WTC11 (cell line): ENCODE measurements around the gene PSMG4. TPM values are rescaled to one million over a fixed set of nuclear protein-coding genes. Genes with fewer than 3 reads are reported as not detected.

Experiments used
- ATF1 ChIP-seq: sonication (generic); formaldehyde crosslinking; IDR thresholded peaks from 2 replicates; pipeline ENCODE4 v1.8.1; 2023; ENCODE audit warnings: mild to moderate bottlenecking, moderate library complexity, missing genetic modification reagents
- ETV6 ChIP-seq: sonication (generic); formaldehyde crosslinking; IDR thresholded peaks from 2 replicates; pipeline ENCODE4 v1.8.1; 2022; ENCODE audit warnings: mild to moderate bottlenecking, missing genetic modification reagents
- GRHL2 ChIP-seq: fragments of 250-450 bp; sonication (Bioruptor Pico); IDR thresholded peaks from 2 replicates; pipeline ENCODE4 v1.8.0; 2022; ENCODE audit warnings: mild to moderate bottlenecking, moderate library complexity; ENCODE audit not compliant: insufficient replicate concordance, severe bottlenecking
- MYBL2 ChIP-seq: sonication (generic); formaldehyde crosslinking; IDR thresholded peaks from 2 replicates; pipeline ENCODE4 v1.8.1; 2023; ENCODE audit warnings: mild to moderate bottlenecking, moderate library complexity, missing genetic modification reagents
- PRRX2 ChIP-seq: fragments of 250-450 bp; sonication (Bioruptor Pico); IDR thresholded peaks from 2 replicates; pipeline ENCODE4 v1.8.0; 2021; ENCODE audit warnings: mild to moderate bottlenecking
- SOX15 ChIP-seq: fragments of 250-450 bp; sonication (Bioruptor Pico); IDR thresholded peaks from 2 replicates; pipeline ENCODE4 v1.9.0; 2021; ENCODE audit warnings: mild to moderate bottlenecking
- TCF7 ChIP-seq: sonication (generic); formaldehyde crosslinking; IDR thresholded peaks from 2 replicates; pipeline ENCODE4 v1.8.0; 2022; ENCODE audit warnings: mild to moderate bottlenecking, low read depth, missing genetic modification reagents, moderate library complexity
- ZBTB21 ChIP-seq: sonication (generic); formaldehyde crosslinking; IDR thresholded peaks from 2 replicates; pipeline ENCODE4 v1.8.1; 2023; ENCODE audit warnings: mild to moderate bottlenecking, missing genetic modification reagents, borderline replicate concordance
- ZNF219 ChIP-seq: sonication (generic); formaldehyde crosslinking; IDR thresholded peaks from 2 replicates; pipeline ENCODE4 v1.8.0; 2023; ENCODE audit warnings: missing genetic modification reagents, mild to moderate bottlenecking, borderline replicate concordance
- ZNF263 ChIP-seq: sonication (generic); formaldehyde crosslinking; IDR thresholded peaks from 2 replicates; pipeline ENCODE4 v1.8.1; 2022; ENCODE audit warnings: low read depth, mild to moderate bottlenecking, moderate library complexity, missing genetic modification reagents
- ZNF396 ChIP-seq: fragments of 250-450 bp; sonication (Bioruptor Pico); IDR thresholded peaks from 2 replicates; pipeline ENCODE4 v1.8.0; 2021; ENCODE audit warnings: mild to moderate bottlenecking, moderate library complexity, borderline replicate concordance
- total RNA-seq: library from RNA; stranded (reverse); gene quantifications from 3 replicates; pipeline ENCODE4 v1.2.3, GENCODE V29; 2021
- TF ChIP-seq, protein P1 (sequence below): sonication (generic); formaldehyde crosslinking; IDR thresholded peaks from 2 replicates; pipeline ENCODE4 v1.8.1; 2023; ENCODE audit warnings: mild to moderate bottlenecking, missing genetic modification reagents, moderate library complexity
- TF ChIP-seq, protein P2 (sequence below): sonication (generic); formaldehyde crosslinking; IDR thresholded peaks from 2 replicates; pipeline ENCODE4 v1.8.1; 2022; ENCODE audit warnings: low read depth, missing genetic modification reagents, borderline replicate concordance
- TF ChIP-seq, protein P3 (sequence below): sonication (generic); formaldehyde crosslinking; IDR thresholded peaks from 2 replicates; pipeline ENCODE4 v1.8.1; 2022; ENCODE audit warnings: low read depth, mild to moderate bottlenecking, moderate library complexity, missing genetic modification reagents, borderline replicate concordance
- TF ChIP-seq, protein P4 (sequence below): sonication (generic); formaldehyde crosslinking; IDR thresholded peaks from 2 replicates; pipeline ENCODE4 v1.8.0; 2023; ENCODE audit warnings: missing genetic modification reagents, mild to moderate bottlenecking, borderline replicate concordance
- TF ChIP-seq, protein P5 (sequence below): sonication (generic); formaldehyde crosslinking; IDR thresholded peaks from 2 replicates; pipeline ENCODE4 v1.8.1; 2023; ENCODE audit warnings: mild to moderate bottlenecking, missing genetic modification reagents
- TF ChIP-seq, protein P6 (sequence below): sonication (generic); formaldehyde crosslinking; conservative IDR thresholded peaks from 2 replicates; pipeline ENCODE4 v1.8.1; 2022; ENCODE audit warnings: mild to moderate bottlenecking, missing genetic modification reagents
- TF ChIP-seq, protein P7 (sequence below): sonication (generic); formaldehyde crosslinking; IDR thresholded peaks from 2 replicates; pipeline ENCODE4 v1.8.0; 2022; ENCODE audit warnings: missing genetic modification reagents
- TF ChIP-seq, protein P8 (sequence below): sonication (generic); formaldehyde crosslinking; IDR thresholded peaks from 2 replicates; pipeline ENCODE4 v1.8.0; 2022; ENCODE audit warnings: mild to moderate bottlenecking, missing genetic modification reagents
- TF ChIP-seq, protein P9 (sequence below): sonication (generic); formaldehyde crosslinking; IDR thresholded peaks from 2 replicates; pipeline ENCODE4 v1.8.0; 2022; ENCODE audit warnings: mild to moderate bottlenecking, missing genetic modification reagents

The PSMG4 gene
- total RNA-seq, 1 experiment from 2014 or later: 38.2 TPM

DNA sequence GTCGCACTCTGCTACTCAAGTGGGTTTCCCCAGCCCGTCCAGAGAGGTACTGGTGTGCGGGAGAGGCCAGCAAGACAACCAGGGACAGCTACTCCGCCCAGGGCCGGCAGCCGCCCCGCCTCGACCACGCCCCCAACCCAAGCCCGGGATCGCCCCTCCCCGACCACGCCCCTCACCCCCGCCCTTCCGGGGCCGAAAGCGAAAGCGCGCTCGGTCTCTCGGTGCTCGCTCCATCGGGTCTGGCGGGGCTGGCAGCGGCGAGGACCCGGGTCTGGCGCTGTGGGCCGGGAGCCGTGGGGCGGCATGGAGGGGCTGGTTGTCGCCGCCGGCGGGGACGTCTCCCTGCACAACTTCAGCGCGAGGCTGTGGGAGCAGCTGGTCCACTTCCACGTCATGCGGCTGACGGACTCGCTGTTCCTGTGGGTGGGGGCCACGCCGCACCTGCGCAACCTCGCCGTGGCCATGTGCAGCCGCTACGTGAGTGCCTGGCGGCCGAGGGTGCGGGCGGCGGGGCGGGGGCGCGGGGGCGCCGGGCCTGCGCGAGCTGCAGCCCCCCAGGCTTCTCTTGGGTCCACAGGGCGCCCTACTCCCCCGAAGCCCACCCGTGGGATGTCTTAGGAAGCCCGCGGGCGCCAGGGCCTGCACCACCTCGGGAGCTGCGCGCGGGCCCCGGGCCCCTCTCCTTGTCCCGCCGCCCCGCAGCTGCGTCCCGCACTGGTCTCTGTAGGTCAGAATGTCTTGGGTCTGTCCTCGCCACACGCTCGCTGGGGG lies at the start of gene PSMG4 (continued):
- no peak for TF ChIP-seq GRHL2 (CRISPR knock-in tag)
- peak; percentile 81; the same call in 1 of the 2 replicates for TF ChIP-seq ETV6
- TF ChIP-seq, protein P1, sequence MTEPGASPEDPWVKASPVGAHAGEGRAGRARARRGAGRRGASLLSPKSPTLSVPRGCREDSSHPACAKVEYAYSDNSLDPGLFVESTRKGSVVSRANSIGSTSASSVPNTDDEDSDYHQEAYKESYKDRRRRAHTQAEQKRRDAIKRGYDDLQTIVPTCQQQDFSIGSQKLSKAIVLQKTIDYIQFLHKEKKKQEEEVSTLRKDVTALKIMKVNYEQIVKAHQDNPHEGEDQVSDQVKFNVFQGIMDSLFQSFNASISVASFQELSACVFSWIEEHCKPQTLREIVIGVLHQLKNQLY (CRISPR knock-in tag): no peak
- TF ChIP-seq TCF7 (CRISPR knock-in tag): no peak
- TF ChIP-seq, protein P2, sequence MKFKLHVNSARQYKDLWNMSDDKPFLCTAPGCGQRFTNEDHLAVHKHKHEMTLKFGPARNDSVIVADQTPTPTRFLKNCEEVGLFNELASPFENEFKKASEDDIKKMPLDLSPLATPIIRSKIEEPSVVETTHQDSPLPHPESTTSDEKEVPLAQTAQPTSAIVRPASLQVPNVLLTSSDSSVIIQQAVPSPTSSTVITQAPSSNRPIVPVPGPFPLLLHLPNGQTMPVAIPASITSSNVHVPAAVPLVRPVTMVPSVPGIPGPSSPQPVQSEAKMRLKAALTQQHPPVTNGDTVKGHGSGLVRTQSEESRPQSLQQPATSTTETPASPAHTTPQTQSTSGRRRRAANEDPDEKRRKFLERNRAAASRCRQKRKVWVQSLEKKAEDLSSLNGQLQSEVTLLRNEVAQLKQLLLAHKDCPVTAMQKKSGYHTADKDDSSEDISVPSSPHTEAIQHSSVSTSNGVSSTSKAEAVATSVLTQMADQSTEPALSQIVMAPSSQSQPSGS (CRISPR knock-in tag): no peak
- TF ChIP-seq, protein P3, sequence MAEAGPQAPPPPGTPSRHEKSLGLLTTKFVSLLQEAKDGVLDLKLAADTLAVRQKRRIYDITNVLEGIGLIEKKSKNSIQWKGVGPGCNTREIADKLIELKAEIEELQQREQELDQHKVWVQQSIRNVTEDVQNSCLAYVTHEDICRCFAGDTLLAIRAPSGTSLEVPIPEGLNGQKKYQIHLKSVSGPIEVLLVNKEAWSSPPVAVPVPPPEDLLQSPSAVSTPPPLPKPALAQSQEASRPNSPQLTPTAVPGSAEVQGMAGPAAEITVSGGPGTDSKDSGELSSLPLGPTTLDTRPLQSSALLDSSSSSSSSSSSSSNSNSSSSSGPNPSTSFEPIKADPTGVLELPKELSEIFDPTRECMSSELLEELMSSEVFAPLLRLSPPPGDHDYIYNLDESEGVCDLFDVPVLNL (CRISPR knock-in tag): no peak; the same call in 1 of the 2 replicates
- no peak for TF ChIP-seq ZNF219
- TF ChIP-seq ZNF263 (CRISPR knock-in tag): no peak
- TF ChIP-seq ZBTB21 (CRISPR knock-in tag): peak; percentile 71; the same call in 1 of the 2 replicates
- TF ChIP-seq, protein P4, sequence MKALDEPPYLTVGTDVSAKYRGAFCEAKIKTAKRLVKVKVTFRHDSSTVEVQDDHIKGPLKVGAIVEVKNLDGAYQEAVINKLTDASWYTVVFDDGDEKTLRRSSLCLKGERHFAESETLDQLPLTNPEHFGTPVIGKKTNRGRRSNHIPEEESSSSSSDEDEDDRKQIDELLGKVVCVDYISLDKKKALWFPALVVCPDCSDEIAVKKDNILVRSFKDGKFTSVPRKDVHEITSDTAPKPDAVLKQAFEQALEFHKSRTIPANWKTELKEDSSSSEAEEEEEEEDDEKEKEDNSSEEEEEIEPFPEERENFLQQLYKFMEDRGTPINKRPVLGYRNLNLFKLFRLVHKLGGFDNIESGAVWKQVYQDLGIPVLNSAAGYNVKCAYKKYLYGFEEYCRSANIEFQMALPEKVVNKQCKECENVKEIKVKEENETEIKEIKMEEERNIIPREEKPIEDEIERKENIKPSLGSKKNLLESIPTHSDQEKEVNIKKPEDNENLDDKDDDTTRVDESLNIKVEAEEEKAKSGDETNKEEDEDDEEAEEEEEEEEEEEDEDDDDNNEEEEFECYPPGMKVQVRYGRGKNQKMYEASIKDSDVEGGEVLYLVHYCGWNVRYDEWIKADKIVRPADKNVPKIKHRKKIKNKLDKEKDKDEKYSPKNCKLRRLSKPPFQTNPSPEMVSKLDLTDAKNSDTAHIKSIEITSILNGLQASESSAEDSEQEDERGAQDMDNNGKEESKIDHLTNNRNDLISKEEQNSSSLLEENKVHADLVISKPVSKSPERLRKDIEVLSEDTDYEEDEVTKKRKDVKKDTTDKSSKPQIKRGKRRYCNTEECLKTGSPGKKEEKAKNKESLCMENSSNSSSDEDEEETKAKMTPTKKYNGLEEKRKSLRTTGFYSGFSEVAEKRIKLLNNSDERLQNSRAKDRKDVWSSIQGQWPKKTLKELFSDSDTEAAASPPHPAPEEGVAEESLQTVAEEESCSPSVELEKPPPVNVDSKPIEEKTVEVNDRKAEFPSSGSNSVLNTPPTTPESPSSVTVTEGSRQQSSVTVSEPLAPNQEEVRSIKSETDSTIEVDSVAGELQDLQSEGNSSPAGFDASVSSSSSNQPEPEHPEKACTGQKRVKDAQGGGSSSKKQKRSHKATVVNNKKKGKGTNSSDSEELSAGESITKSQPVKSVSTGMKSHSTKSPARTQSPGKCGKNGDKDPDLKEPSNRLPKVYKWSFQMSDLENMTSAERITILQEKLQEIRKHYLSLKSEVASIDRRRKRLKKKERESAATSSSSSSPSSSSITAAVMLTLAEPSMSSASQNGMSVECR (CRISPR knock-in tag): peak; percentile 67; the same call in 1 of the 2 replicates
- TF ChIP-seq, protein P5, sequence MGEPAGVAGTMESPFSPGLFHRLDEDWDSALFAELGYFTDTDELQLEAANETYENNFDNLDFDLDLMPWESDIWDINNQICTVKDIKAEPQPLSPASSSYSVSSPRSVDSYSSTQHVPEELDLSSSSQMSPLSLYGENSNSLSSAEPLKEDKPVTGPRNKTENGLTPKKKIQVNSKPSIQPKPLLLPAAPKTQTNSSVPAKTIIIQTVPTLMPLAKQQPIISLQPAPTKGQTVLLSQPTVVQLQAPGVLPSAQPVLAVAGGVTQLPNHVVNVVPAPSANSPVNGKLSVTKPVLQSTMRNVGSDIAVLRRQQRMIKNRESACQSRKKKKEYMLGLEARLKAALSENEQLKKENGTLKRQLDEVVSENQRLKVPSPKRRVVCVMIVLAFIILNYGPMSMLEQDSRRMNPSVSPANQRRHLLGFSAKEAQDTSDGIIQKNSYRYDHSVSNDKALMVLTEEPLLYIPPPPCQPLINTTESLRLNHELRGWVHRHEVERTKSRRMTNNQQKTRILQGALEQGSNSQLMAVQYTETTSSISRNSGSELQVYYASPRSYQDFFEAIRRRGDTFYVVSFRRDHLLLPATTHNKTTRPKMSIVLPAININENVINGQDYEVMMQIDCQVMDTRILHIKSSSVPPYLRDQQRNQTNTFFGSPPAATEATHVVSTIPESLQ (CRISPR knock-in tag): no peak
- TF ChIP-seq SOX15 (CRISPR knock-in tag): no peak
- TF ChIP-seq ZNF396 (CRISPR knock-in tag): no peak
- peak; percentile 60; the same call in 1 of the 2 replicates for TF ChIP-seq MYBL2 (CRISPR knock-in tag)
- TF ChIP-seq, protein P6, sequence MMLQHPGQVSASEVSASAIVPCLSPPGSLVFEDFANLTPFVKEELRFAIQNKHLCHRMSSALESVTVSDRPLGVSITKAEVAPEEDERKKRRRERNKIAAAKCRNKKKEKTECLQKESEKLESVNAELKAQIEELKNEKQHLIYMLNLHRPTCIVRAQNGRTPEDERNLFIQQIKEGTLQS (CRISPR knock-in tag): no peak
- TF ChIP-seq, protein P7, sequence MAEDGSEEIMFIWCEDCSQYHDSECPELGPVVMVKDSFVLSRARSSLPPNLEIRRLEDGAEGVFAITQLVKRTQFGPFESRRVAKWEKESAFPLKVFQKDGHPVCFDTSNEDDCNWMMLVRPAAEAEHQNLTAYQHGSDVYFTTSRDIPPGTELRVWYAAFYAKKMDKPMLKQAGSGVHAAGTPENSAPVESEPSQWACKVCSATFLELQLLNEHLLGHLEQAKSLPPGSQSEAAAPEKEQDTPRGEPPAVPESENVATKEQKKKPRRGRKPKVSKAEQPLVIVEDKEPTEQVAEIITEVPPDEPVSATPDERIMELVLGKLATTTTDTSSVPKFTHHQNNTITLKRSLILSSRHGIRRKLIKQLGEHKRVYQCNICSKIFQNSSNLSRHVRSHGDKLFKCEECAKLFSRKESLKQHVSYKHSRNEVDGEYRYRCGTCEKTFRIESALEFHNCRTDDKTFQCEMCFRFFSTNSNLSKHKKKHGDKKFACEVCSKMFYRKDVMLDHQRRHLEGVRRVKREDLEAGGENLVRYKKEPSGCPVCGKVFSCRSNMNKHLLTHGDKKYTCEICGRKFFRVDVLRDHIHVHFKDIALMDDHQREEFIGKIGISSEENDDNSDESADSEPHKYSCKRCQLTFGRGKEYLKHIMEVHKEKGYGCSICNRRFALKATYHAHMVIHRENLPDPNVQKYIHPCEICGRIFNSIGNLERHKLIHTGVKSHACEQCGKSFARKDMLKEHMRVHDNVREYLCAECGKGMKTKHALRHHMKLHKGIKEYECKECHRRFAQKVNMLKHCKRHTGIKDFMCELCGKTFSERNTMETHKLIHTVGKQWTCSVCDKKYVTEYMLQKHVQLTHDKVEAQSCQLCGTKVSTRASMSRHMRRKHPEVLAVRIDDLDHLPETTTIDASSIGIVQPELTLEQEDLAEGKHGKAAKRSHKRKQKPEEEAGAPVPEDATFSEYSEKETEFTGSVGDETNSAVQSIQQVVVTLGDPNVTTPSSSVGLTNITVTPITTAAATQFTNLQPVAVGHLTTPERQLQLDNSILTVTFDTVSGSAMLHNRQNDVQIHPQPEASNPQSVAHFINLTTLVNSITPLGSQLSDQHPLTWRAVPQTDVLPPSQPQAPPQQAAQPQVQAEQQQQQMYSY (CRISPR knock-in tag): peak; percentile 68
- TF ChIP-seq, protein P8, sequence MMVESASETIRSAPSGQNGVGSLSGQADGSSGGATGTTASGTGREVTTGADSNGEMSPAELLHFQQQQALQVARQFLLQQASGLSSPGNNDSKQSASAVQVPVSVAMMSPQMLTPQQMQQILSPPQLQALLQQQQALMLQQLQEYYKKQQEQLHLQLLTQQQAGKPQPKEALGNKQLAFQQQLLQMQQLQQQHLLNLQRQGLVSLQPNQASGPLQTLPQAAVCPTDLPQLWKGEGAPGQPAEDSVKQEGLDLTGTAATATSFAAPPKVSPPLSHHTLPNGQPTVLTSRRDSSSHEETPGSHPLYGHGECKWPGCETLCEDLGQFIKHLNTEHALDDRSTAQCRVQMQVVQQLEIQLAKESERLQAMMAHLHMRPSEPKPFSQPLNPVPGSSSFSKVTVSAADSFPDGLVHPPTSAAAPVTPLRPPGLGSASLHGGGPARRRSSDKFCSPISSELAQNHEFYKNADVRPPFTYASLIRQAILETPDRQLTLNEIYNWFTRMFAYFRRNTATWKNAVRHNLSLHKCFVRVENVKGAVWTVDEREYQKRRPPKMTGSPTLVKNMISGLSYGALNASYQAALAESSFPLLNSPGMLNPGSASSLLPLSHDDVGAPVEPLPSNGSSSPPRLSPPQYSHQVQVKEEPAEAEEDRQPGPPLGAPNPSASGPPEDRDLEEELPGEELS: peak; percentile 85
- TF ChIP-seq PRRX2: no peak
- TF ChIP-seq, protein P9, sequence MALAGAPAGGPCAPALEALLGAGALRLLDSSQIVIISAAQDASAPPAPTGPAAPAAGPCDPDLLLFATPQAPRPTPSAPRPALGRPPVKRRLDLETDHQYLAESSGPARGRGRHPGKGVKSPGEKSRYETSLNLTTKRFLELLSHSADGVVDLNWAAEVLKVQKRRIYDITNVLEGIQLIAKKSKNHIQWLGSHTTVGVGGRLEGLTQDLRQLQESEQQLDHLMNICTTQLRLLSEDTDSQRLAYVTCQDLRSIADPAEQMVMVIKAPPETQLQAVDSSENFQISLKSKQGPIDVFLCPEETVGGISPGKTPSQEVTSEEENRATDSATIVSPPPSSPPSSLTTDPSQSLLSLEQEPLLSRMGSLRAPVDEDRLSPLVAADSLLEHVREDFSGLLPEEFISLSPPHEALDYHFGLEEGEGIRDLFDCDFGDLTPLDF (CRISPR knock-in tag): no peak
- TF ChIP-seq ATF1 (CRISPR knock-in tag): no peak
